IPS-NIHi11 (cell line): ENCODE results near the gene TGOLN2.
"Not testable (repeated sequence)": the region's sequence is repeated elsewhere in the genome, so short reads cannot be mapped to it uniquely, and the experiment has no call there.

Source experiments
- DNase-seq: peaks from one replicate; pipeline ENCODE4 v3.0.0; 2012; ENCODE audit warnings: mixed read lengths, low spot score

Gene TGOLN2

DNA sequence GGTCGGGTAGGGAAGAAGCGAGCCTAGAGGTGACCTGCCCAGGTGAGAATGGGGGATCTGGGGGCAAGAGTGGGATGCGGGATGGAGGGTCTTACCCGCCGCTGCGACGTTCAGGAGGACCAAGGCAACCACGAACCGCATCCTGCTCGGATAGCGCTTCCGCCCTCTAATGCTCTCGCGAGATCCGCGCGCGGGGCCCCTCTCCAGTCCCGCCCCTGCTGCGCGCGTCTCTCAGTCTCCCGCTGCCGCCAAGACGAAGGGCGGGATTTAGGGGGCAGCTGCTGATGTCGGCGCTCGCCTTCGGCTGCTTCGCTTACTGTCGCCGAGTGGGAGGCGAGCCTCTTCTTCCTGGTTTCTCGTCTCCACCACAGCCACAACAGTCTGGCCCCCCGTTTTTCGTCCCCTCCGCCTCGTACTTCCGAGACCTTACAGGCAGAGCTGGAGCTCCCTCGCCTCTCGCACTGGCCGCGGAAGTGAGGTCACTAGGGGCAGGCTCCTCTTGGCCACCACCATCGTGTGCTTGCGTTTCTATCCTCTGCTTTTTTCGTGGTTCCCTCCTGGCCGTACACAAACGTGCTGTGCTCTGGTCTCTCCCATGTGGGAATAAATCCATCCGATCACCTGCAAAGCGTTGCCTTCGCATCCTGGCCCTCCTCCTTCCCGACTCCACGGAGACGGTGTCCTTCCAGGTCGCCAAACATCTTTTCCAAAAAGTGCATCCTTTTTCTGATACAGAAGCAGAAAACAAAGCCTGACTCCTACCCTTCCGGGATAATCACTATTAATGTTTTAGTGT lies at the start of gene TGOLN2:
Gene TGOLN2 (minus strand): TSS at position 168 of the 796 bp plus-strand sequence. CDS start 27 bp downstream, at position 141.
- DNase-seq: peak; percentile 98

GRCh38 chr2:85377083-85377482 lies 49.3 kb upstream of the TGOLN2 start:
- no peak for DNase-seq

DNA sequence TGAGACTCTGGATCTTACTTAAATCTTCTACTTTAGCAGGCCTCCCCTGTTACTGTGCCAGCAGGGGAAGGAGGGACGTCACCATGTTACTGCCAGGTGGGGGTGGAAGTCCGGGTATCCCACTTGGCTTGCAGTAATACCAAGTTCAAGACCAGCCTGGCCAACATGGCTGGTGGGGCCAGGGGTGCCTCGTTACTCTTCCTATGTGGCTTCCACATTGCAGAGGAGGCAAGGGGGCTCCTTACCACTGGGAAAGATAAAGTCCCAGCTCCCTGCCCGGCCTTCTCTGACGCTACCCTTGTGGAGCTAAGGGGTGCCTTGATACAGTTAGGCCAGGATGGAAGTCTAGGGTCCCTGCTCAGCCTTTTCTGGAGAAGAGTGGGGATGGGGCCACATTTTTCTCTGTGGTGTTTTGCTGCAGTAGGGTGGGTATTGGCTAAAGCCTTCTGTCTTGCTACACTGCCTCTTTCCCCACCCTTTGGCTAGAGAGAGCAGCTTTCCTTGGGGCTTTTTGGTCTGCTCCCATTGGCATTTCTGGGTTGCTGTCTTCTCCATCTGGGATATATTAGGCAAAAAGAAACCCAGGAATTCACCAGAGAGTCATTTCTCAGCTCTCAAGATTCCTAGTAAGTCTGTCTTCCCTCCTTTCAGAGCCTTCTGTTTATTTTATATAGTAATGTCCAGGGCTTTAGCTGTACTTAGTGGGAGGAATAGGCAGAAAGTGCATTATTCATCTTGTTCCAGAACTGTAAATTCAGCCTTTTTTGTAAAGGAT lies 48.7 kb upstream of the TGOLN2 start:
- no peak for DNase-seq

DNA sequence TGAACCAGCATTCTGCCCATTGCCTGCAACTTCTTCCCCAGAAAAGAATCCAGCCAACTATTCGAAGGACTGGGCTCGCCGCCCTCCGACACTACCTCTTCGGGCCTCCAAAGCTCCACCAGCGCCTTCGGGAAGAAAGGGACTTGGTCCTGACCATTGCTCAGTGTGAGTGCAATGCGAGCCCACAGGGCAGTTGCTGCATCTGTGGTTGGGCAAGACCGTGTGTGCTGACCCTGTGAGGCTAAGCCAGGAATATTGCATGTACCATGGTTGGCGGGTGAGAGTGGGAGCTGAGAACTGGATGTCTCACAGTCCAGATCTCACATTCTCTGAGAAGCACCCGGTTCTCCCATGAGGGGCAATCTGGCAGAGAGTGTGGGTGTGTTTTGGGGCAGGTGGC lies 43.3 kb upstream of the TGOLN2 start:
- DNase-seq: no peak

DNA sequence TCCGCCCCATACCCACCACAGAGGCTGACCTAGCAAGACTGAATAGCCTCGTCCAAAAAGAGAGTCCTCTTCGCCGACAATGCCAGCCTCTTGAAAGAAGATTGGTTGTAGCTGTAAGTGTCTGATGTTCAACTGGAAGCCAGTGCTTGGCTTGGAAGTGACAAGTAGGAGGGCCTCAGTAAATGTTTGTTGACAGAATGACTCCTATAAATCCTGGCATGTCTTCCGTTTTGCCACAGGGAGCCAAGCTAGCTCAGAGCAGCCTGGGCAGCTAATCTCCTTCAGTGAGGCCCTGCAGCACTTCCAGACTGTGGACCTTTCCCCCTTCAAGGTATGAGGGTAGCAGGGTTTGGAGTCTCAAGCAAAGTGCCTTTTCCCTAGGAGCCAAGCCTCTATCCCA lies 41.7 kb upstream of the TGOLN2 start:
- DNase-seq: no peak

DNA sequence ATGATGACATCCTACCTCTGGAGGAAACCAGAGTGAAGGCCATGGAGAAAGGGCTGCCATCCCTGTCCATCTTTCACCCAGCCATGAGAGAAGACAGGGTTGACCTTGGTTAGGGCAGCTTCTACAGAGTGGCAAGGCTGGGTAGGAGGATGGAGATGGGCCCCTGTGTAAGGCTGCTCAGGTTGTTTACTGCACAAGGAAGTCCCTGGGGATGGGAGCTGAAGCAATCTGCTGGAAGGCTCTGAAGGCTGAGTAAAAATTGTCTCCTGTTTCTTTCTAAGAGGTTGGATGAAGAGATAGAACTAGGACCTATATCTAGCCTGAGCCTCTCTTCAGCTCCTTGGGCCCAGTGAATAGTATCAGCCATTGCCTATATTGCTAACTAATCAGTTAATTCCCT lies 41.1 kb upstream of the TGOLN2 start:
- DNase-seq: no peak

GRCh38 chr2:85367180-85367579 lies 39.4 kb upstream of the TGOLN2 start:
- no peak for DNase-seq

DNA sequence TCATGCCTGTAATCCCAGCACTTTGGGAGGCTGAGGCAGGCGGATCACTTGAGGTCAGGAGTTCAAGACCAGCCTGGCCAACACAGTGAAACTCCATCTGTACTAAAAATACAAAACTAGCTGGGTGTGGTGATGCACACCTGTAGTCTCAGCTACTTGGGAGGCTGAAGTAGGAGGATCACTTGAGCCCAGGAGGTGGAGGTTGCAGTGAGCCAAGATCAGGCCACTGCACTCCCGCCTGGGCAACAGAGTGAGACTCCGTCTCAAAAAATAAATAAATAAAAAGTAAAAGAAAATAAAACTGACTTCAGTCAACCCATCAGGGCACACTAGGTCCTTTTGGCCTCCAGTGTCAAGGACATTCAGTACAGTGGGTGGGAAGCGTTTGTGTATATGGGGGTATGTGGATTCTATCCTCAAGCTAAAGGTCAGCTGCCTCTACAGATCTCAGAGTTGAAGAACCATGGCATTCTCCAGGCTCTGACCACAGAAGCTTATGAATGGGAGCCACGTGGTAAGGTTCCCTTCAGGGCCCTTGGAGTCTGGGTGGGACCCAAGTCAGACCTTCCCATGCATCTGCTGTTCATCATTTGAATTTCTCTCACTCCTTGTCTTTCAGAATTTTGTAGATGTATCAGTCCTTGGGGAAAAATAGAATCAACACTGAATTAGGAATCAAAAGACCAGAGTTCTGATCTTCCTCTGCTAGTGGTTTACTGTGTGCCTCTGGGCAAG lies 35.0 kb upstream of the TGOLN2 start:
- not testable (repeated sequence) for DNase-seq

- DNase-seq: no peak
These were observed 29.9 kb upstream of the TGOLN2 start for GRCh38 chr2:85357736-85358135.

DNA sequence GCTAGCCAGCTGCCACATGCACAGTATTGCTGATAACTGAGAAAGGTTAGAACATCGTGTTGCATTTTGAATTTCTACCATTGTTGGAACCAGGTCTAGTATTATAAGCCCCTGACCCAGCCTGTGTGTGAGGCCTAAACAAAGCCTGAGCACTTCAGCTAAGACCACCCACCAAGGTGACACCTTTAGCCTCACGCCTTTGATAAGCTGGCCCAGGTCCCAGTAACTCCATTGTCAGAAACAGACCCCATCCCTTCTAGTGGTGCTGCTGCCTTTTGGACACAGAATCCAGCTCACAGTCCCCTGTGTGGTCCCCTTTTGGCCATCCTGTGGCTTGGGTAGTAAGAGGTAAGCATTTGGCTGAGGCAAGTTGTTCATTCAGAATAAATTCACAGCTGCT lies 28.4 kb upstream of the TGOLN2 start:
- no peak for DNase-seq

DNA sequence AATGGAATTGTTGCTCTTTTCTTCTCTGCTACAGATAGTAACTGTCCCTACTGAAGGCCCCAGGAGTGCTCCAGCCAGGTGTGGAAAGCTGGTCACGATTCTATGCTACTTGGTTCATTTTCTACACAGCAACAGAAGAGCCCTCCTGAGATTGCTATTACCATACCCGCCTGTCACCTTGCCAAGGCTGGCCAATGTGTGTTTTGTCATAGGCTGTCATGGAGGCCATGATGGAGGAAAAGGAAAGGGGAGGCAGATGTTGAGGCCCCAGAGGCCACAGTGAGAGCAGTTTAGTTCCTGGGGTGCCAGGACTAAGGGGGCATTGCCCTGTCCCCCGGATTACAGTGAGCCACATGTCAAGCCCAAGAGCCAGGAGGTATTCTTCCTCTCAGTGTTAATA lies 27.7 kb upstream of the TGOLN2 start:
- DNase-seq: no peak

DNA sequence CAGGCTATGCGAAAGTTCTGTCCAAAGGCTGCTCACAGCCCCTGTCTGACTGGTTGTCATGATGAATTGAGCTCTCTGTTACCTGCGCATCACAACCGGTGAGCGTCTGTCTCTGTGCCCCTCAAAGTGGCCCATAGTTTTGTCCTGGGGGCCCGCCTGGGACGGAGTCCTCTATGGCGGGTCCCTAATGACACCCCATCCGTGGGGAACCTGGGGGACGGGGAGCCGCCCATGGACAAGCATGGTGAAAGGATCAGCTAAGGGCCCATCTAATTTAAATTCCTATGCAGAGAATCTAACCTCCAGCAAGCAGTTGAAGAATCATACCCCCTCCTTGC lies 27.3 kb upstream of the TGOLN2 start:
- no peak for DNase-seq

DNA sequence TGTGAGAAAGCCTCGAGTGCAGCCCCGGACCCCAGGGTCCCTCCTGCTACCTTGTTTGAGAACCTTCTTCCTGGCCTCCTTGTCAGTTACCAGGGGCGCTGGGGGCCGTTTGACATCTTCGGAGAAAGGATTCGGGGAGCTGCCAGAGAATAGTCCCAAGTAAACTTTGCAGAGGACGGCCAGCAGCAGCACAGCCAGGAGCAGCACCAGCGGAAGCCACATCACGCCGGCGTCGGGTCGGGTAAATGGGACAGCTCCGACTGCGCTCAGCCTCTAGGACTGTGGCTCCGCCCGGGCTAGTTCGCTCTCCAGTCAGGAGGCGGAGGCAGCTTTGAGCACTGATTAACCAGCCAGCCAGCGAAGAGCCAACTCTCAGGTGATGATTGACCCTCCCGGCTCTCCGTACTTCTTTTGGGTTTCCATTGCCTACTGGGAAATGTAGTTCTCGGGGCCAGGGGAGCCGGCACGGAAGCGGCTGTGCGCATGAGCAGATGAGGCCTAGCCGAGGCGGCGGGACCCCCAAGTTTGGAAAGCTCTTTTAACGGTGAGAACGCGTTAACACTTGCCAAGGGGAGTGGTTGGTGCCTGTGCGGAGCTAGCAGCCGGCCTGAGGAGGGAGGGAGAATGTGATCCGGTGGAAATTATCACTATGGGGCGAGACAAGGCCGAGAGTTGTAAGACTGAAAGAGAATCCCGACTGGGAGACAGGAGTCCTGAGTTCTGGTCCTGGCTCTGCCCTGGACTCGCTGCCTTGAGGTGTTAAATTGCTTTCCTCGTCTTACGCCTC lies 26.7 kb upstream of the TGOLN2 start, which contains the start of the genes ELMOD3 and RETSAT:
Gene ELMOD3 (plus strand): TSS at position 484 of the 787 bp plus-strand sequence. CDS start 2,430 bp downstream, outside the sequence.
Gene RETSAT (minus strand): TSS at position 243 of the 787 bp plus-strand sequence. CDS start 21 bp downstream, at position 222.
- DNase-seq: peak; percentile 99

DNA sequence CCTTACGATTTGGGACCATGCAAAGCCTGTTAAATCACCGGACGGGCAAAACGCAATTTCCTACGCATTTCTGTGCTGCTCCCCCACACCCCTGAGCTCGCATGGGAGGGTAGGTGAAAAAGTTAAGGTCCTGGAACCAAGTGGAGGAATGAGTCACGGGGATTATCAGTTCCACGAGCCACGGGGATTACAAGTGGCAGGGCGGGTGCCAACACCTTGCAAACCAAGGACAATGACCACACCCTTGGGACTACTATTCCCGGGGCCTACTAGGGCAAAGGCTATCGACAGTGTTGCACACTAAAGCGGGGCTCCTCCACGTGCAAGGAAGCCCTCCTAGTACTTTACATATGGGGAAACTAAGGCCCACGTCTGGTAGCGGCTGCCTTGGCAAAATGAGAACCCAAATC lies 26.1 kb upstream of the TGOLN2 start:
- DNase-seq: peak; percentile 34

DNA sequence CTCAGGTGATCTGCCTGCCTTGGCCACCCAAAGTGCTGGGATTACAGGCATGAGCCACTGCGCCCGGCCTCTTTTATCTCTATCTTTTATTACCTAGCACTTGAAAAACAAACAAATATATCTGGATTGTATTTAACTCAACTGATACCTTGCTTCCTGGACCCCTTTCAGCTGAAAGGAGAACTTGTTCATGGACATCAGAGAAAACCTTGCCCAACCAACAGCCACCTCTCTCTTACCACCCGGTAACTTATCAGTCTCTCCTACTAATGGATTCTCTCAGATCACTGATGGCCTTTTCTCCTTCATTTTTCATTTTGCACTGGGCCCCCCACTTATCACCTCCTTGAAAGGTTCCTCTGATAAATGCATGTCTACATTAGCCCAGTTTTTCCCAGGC lies 19.8 kb upstream of the TGOLN2 start:
- DNase-seq: no peak

- DNase-seq: no peak
These were observed 16.7 kb upstream of the TGOLN2 start for GRCh38 chr2:85344356-85344954.

DNA sequence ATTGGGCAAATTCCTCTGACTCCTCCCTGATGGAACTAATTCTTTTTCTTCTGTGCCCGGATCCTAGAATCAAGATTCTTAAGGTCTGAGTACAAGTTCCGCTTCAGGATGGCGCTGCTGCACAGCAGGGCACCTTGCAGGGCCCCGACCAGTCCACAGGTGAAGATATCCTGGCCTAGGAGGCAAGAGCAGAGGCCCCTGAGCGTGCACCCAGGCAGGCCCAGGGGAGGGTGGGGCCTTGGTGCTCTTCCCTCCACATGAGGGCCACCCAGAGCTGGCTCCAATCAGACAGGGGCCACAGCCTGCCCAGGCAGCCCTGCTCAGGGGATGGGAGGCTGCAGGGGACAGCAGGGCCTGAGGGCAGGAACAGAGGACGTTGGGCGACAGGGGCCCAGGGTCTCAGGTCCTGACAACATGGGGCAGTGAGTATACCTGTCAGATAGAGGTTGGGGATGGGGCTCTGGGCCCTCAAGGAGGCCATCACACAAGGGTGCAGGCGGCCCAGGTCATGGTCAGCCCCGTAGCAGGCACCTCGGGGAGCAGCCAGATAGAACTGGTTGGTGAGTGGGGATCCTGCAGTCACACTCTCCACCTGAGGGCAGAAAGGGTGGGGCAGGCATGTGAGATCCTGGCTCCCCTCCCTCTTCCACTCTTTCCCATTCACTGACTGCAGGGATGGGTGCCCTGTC lies 15.6 kb upstream of the TGOLN2 start:
- DNase-seq: not testable (repeated sequence)

DNA sequence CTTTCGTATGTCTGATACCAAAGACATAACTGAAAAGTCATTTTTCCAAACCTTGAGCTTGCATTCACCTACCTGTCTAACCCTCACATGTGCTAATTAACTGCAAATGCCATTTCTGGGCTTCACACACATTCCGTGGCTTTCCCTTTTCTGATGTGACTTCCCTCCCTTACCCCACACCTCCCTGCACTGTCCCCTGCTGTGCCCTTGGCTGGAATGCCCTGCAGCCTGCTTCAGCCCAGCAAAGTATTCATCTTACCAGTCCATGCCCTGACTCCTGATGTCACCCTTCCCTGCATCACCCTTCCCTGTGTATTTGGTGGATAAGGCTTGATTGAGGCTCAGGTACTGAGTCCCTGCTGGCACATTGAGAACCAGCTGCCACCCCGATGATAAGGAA lies 14.4 kb upstream of the TGOLN2 start:
- peak; percentile 49 for DNase-seq

DNA sequence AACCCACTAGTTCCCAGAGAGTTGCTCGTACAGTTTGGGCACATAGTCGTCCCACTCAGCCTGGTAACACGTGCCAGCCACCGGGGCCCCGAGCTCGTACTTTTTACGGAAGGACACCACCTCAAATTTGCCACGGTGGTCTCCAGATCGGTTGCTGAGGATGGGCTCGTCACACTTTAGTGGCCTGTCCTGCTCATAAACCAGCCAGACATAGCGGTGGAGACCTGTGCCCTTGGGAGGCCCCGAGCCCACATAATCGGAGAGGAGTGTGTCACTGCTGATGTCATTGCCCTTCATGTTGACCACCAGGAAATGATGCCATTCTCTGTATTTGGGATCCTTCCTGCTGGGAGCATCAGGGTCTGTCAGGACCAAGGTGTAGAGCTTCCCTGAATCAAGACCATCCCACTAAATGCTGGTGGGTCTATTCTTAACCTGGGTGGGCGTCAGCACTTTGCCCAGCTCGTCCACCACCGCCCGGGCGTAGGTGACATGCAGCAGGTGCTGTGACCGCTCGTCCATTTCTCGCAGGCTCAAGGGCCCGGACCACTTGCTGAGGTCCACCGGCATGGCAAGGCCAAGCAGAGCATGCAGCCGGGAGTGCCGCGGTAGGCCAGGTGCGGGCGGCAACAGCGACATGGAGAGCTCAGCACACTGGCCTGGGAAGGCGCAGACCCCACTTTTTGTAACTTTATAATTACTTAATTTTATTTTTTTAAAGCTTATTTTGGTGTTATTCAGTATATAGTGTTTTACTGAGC lies 13.7 kb upstream of the TGOLN2 start:
- no peak for DNase-seq
